HG03460 (cell line): Measurements from ENCODE around the gene KCNG2.
A peak's percentile ranks its signal among the peaks of the same experiment; 100 is the strongest.

ENCODE experiments used
- ATAC-seq: cut with Tn5 transposase; IDR thresholded peaks from one replicate; pipeline ENCODE4 v1.9.1; 2021; ENCODE audit not compliant: unreplicated experiment

Gene KCNG2

GRCh38 chr18:79936641-79937040 is 138.9 kb downstream of the KCNG2 start:
- ATAC-seq: no peak

DNA sequence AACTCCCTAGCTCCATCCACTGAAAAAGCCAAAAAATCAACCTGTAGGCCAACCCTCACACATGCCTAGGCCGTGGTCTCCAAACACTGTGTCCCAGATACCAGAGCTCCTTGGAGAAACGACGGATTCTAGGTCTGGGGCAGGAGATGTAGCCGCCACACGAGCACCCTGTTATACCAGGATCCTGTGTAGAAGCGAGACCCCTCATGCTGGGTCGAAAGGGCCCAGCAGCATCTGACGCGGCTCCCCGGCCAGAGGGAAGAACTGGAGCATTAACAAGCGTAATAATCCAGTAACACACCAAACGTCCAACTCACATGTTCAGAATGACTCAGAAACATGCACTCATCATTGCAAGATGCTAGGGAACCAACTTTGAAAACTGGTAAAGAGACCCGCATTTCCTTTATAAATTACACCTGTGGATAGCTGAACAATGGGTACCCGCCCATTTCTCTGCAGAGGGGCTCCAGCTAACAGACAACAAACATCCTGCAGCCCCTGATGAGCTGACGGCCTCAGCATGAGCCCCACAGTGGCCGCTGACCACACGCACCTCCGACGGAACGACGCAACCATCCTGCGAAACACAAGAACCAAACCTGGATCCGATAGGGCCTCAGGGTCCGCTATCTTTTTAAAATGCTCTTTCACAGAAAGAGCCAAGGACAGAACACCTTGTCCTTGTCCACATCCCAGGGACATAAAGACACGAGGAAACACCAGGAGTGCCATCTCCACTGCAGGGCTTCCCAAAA is 139.5 kb downstream of the KCNG2 start:
- ATAC-seq: no peak

- ATAC-seq: no peak
Measured at GRCh38 chr18:79938196-79938595, 140.5 kb downstream of the KCNG2 start.

GRCh38 chr18:79939096-79939495 is 141.4 kb downstream of the KCNG2 start:
- ATAC-seq: no peak

DNA sequence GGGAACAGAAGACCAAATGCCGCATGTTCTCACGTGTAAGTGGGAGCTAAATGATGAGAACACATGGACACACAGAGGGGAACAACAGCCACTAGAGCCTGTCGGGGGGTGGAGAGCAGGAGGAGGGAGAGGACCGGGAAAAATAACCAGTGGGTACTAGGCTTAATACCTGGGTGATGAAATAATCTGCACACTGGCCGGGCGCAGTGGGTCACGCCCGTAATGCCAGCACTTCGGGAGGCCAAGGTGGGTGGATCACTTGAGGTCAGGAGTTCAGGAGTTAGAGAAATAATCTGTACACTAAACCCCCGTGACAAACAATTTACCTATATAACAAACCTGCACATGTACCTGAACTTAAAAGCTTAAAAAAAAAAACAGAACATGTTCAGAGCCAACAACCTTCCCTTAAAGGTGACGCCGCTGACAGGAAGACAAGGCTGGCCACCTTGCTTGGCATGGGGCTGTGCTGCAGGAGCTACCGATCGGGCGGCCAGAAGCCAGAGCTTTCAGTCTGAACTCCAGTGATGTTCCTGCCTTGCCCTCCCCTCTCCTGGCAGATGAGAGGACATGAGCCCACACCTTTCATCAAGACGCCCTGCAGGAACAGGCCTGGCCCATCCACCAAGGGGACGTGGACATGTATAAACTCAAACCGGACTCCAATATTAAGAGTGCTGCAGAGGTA is 142.5 kb downstream of the KCNG2 start:
- ATAC-seq: no peak

DNA sequence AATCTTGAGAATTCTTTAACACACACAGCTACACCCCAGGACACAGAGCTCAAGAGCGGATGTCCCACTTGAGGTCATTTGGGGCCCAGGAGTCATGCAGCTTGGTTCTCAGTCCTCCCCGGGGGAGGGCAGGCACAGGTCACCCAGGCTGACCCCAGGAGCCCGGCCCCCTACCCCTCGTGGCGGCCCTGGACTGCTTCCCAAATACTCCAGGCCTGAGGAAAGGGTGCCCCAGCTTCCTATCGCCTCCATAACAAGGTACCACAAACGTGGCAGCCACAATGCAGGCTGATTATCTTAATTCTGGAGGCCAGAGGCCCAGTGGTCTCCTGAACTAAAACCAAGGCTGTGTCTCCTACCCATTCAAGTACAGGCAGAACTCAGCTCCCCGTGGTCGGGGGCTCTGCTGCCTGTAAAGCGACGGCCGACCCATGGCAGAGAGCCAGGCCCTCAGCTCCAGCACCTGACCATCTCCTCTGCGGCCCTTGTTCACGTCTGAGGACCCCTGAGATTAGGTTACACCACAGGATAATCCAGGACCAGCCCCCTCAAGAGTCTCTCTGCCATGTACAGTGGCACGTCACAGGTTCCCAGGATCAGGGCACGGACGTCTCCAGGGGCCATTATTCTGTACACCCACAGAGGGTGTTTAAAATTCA is 143.2 kb downstream of the KCNG2 start:
- no peak for ATAC-seq

- ATAC-seq: no peak
Measured at GRCh38 chr18:79941473-79942119, 143.9 kb downstream of the KCNG2 start.

- no peak for ATAC-seq
Measured at GRCh38 chr18:79942211-79942610, 144.5 kb downstream of the KCNG2 start.

DNA sequence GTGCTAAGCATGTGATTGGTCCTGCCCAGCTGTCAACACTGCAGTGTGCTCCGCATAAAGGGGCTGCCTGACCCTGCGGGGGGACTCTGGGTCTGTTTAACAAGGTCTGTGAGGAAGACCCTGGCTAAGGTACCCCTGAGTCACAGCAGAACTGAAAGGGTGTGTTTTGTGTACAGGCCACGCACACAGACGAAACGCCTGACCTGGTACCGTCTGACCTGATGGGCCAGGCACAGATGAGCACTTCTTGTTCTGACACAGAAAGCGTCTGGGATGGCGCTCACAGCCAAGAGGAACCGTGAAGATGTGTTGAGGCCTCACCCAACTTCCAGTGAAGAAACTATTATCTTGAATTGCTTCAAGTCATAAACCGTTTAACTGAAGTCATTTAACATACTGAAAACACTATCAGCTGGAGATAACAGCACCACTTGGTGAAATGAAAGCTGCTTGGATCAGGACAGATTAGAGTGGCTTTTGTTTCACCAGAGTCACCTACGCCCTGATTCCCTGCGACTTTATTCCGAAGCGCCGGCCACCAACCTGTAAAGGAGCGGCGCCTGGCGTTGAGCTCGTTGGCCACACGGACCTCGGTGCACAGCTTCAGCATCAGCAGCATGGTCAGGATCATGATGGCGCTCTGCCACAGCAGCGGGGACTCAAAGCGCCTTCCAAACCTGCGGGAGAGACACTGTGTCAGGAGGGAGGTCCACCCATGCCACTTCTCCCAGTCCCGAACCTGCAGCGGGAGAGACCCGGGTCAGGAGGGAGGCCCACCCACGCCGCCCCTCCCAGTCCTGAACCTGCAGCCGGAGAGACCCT is 145.3 kb downstream of the KCNG2 start:
- no peak for ATAC-seq

GRCh38 chr18:79943608-79944125 is 145.9 kb downstream of the KCNG2 start:
- ATAC-seq: no peak

- ATAC-seq: peak; percentile 40
Measured at GRCh38 chr18:79944126-79944731, 146.5 kb downstream of the KCNG2 start.

DNA sequence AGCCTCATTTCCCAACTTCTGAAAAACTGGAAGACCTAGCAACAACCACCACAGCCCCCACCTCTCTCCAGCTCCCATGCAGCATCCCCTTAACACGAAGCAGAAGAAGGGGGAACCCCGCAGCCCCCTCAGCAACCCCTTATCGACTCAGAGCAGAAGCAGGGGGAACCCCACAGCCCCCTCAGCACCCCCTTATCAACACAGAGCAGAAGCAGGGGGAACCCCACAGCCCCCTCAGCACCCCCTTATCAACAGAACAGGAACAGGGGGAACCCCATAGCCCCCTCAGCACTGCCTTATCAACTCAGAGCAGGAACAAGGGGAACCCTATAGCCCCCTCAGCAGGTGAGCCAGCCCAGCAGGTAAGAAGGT is 147.0 kb downstream of the KCNG2 start:
- ATAC-seq: no peak

DNA sequence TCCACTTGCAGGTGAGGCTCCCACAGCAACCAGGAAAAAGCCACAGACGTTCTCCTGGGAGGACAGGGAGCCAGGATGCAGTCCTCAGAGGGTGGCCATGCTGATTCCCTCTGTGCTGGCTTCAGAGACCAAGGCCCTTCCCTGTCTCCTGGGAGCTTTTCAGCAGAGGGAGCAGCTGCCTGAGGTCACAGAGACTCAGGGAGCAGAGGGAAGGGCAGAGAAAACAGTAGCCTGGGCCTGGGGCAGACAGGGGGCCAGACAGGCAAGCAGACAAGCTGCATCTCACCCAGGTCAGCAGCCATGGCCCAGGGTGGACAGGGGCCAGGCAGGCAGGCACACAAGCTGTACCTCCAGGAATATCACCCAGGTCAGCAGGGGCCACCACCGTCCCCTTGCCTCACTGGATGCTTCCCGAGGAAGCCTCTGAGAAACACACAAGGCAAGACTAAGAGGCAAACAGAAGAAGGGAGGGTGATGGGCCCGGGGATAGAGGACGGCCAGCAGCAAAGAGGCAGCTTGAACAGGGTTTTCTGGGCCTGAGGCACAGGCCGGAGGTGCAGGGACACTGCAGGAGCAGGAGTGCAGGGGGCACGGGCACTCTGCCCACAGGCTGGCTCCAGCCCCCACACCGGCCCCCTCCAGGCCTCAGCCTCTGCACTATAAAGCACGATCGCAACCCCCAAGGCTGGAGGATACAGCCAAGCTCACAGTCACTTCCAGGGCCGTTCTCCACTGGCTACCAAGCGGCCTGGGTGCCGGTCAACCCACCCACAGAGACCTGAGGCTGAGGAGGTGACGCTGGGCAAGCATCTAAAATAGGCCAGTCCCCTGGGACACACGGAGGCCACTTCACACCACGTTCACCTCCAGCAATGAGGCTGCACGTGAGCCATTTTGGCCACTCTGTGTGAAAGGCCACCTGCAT is 147.6 kb downstream of the KCNG2 start:
- no peak for ATAC-seq

GRCh38 chr18:79947054-79947755 is 149.5 kb downstream of the KCNG2 start:
- no peak for ATAC-seq

DNA sequence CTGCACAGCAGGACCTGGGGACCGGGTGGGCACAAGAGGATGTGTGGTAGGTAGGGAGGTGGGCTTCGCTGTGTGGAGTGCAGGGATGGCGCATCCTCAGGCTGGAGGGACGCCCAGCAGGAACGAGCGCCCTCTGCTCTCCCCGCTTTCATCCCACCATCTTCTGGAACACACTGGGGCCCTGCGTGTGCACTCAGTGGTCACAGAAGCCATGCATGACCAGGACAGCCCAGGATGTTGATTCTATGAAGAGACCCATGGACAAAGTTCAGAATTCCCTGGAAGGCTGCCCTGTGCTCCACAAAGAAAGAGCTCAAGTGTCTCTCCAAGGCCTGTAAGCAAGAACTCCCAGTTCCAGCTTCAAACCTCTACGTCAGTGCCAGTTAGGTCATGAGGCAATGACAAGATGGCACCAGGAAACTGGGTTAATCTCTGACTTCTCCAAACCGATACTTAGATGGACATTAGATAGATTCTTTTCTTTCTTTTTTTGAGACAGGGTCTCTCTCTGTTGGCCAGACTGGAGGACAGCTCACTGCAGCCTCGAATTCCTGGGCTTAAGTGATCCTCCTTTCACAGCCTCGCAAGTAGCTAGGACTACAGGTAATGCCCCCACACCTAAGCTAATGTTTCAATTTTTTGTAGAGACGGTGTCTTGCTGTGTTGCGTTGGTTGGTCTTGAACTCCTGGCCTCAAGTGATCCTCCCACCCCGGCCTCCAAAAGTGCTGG is 150.3 kb downstream of the KCNG2 start:
- ATAC-seq: no peak

DNA sequence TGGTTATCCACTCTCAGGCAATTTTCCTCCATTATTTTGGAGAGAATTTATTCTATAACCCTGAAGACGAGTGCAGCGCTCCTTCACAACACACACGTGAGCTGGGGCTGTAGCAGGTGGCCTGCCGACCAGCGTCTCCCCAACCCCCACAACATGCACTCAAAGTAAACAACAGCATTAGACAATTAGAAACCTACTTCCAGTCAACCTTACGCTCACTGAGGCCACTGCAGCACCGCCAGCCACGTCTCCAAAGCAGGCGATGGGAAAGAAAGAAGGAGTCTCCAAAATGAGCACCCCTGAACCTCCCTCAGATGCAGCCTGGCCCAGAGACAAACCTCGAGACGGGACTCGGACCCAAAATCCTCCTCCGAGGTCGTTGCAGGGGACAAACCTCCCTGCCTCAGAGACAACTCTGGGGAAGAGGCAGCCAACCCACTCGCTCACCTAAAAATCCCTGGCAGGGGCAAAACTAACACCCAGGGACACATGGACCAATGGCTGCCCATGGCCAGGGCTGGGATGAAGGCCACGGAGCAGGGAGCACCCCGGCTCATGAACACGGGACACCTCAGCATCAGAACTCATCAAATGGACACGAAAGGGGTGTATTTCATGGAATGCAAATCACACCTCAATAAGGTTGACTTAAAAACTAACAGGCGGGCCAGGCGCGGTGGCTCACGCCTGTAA is 151.1 kb downstream of the KCNG2 start:
- ATAC-seq: no peak
